Naive thymus-derived CD8-positive, alpha-beta T cell (primary cell): ENCODE results near the gene COL23A1. TPM values are rescaled to one million over a fixed set of nuclear protein-coding genes. Genes with fewer than 3 reads are reported as not detected.

ENCODE experiments used
- ATAC-seq, 2 donors: fragments of 150-1000 bp; cut with Tn5 transposase in 1 of 2; sonication (Bioruptor Pico), chemical (Tn5 transposase) in 1 of 2; 1 replicate in 1 of 2; 2 replicates in 1 of 2; pipeline ENCODE4 v1.10.0; 2021; ENCODE audit warnings: mild to moderate bottlenecking in 2 of 2, moderate library complexity in 2 of 2
- POLR2A ChIA-PET: fragments of 350-600 bp; sonication (Branson Sonifier 250); formaldehyde crosslinking; loops from one replicate; lab custom pipeline; 2021; ENCODE audit warnings: antibody characterized with exemption; lab: Charles Lee
- DNase-seq, 10 donors: peaks; one replicate each; pipeline versions ENCODE4 v3.0.0 to v3.0.0-alpha.2; 2020 to 2022
- H3K27ac Mint-ChIP-seq, 10 donors: one replicate each; pipeline ENCODE4 v1.8.0; 2020 to 2022; ENCODE audit warnings: mild to moderate bottlenecking in 10 of 10, mixed read lengths in 10 of 10, moderate library complexity in 4 of 10, inconsistent platforms in 1 of 10
- H3K27me3 Mint-ChIP-seq, 5 donors: one replicate each; pipeline ENCODE4 v1.8.0; 2021 to 2022; ENCODE audit warnings: mixed read lengths in 5 of 5
- H3K36me3 Mint-ChIP-seq, 3 donors: one replicate each; pipeline ENCODE4 v1.8.0; 2020 to 2022; ENCODE audit warnings: mixed read lengths in 3 of 3, mild to moderate bottlenecking in 2 of 3, inconsistent platforms in 1 of 3
- H3K4me1 Mint-ChIP-seq, 4 donors: one replicate each; pipeline ENCODE4 v1.8.0; 2021 to 2022; ENCODE audit warnings: mixed read lengths in 4 of 4
- H3K4me3 Mint-ChIP-seq, 10 donors: one replicate each; pipeline ENCODE4 v1.8.0; 2020 to 2022; ENCODE audit warnings: mild to moderate bottlenecking in 10 of 10, mixed read lengths in 10 of 10, moderate library complexity in 6 of 10, inconsistent platforms in 1 of 10
- H3K9me3 Mint-ChIP-seq, 9 donors: one replicate each; pipeline ENCODE4 v1.8.0; 2020 to 2022; ENCODE audit warnings: mixed read lengths in 9 of 9, mild to moderate bottlenecking in 3 of 9, inconsistent platforms in 1 of 9, moderate library complexity in 1 of 9
- polyA plus RNA-seq, 3 donors: library from polyadenylated mRNA; unstranded; fragments of 300-500 nt; fragmentation: Illumina TruSeq; gene quantifications; one replicate each; pipeline ENCODE4 v1.2.3, GENCODE V29; 2021
- total RNA-seq, 8 experiments: library from RNA in 2 of 8; stranded (reverse) in 2 of 8; gene quantifications; one replicate each; pipeline ENCODE4 v1.2.3 and lab custom pipeline; 2021 to 2026

Gene COL23A1
- total and polyA plus RNA-seq, 5 experiments from 2014 or later: 0.10 to 0.51 (median 0.16) TPM; not detected in 2

- H3K36me3 Mint-ChIP-seq: peaks cover 0 to 6% (median 0%) of the 10 kb centered on the region in 3 donors
- POLR2A ChIA-PET: no interaction called here
Measured at GRCh38 chr5:178314061-178314660, 276.0 kb downstream of the COL23A1 start.

DNA sequence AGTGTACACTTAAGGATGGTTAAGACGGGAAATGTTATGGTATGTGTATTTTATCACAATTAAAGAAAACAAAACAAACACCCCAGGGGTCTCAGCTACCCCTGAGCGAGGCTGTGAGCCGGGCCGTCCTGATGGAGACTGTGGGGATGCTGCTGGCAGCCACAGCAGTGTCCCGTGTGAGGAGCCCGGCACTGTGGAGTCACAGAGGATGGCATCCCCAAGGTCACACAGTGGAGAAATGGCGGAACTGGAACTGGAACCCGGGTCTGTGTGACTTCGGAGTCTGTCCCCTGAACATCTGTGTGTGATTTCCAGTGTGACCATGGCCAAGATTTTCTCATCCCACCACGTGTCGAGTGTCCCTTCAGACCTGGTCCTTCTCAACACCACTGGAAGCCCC, 276.9 kb downstream of the COL23A1 start:
- H3K4me3 Mint-ChIP-seq: no peak overlapping the region
- H3K27me3 Mint-ChIP-seq: peaks cover 0 to 3% (median 0%) of the 10 kb centered on the region in 5 donors
- POLR2A ChIA-PET: no interaction called here
- ATAC-seq: no peak
- peaks cover 0 to 6% (median 0%) of the 10 kb centered on the region in 3 donors for H3K36me3 Mint-ChIP-seq
- no peak for DNase-seq
- H3K9me3 Mint-ChIP-seq: peaks cover 0 to 12% (median 7%) of the 10 kb centered on the region in 9 donors
- H3K4me1 Mint-ChIP-seq: peaks cover 0 to 3% (median 0%) of the 10 kb centered on the region in 4 donors
- H3K27ac Mint-ChIP-seq: no peak overlapping the region

More at GRCh38 chr5:178314061-178314660, 276.0 kb downstream of the COL23A1 start:
- ATAC-seq (no peak), DNase-seq (no peak)
- Mint-ChIP-seq H3K27me3 (peaks cover 0 to 3% (median 0%) of the 10 kb centered on the region in 5 donors), H3K4me1 (peaks cover 0 to 3% (median 0%) of the 10 kb centered on the region in 4 donors), H3K27ac (no peak overlapping the region), H3K9me3 (peaks cover 0 to 12% (median 7%) of the 10 kb centered on the region in 9 donors), H3K4me3 (no peak overlapping the region)

DNA sequence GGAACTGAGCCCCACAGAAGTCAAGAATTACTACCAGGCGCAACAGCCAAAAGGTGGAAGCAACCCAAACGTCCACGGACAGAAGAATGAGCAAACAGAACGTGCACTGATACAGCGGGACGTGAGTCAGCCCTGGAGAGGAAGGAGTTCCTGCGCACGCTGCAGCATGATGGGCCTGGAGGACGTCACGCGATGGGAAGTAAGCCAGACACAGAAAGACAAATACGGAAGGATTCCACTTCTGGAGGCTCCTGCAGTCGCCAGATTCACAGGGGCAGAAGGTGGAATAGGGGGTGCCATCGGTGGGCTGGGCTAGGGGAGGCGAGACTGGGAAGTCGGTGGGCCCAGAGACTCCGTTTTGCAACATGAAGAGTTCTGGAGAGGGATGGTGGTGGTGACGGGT, 277.3 kb downstream of the COL23A1 start:
- DNase-seq (no peak), ATAC-seq (no peak)
- Mint-ChIP-seq H3K4me1 (peaks cover 0 to 4% (median 0%) of the 10 kb centered on the region in 4 donors), H3K9me3 (peaks cover 0 to 10% (median 5%) of the 10 kb centered on the region in 9 donors), H3K4me3 (no peak overlapping the region), H3K27me3 (peaks cover 0 to 3% (median 0%) of the 10 kb centered on the region in 5 donors), H3K36me3 (peaks cover 0 to 6% (median 0%) of the 10 kb centered on the region in 3 donors), H3K27ac (no peak overlapping the region)
- POLR2A ChIA-PET: no interaction called here

GRCh38 chr5:178310130-178310865, 279.9 kb downstream of the COL23A1 start:
- Mint-ChIP-seq H3K4me1 (peaks cover 0 to 11% (median 4%) of the 10 kb centered on the region in 4 donors), H3K4me3 (no peak overlapping the region), H3K27me3 (peaks cover 0 to 11% (median 7%) of the 10 kb centered on the region in 5 donors), H3K9me3 (no peaks in the 10 kb centered on the region), H3K27ac (peak overlapping the region in 1 of 10 donors; percentile 8), H3K36me3 (no peaks in the 10 kb centered on the region)
- no peak for ATAC-seq
- POLR2A ChIA-PET: no interaction called here
- DNase-seq: no peak

GRCh38 chr5:178309271-178310013, 280.8 kb downstream of the COL23A1 start:
- POLR2A ChIA-PET: interaction anchor here (0.6 kb wide), 1 partner anchor 1363 kb away, joined by 7 read pairs; no protein-coding TSS in a partner anchor
- ATAC-seq (no peak), DNase-seq (no peak)
- peaks cover 0 to 12% (median 4%) of the 10 kb centered on the region in 4 donors for H3K4me1 Mint-ChIP-seq
- peak overlapping the region in 1 of 10 donors; percentile 8 for H3K27ac Mint-ChIP-seq
- H3K9me3 Mint-ChIP-seq: no peaks in the 10 kb centered on the region
- H3K27me3 Mint-ChIP-seq: peaks cover 0 to 15% (median 7%) of the 10 kb centered on the region in 5 donors
- no peaks in the 10 kb centered on the region for H3K36me3 Mint-ChIP-seq
- no peak overlapping the region for H3K4me3 Mint-ChIP-seq

- Mint-ChIP-seq H3K36me3 (no peaks in the 10 kb centered on the region), H3K9me3 (no peaks in the 10 kb centered on the region), H3K27ac (no peak overlapping the region), H3K27me3 (peaks cover 0 to 15% (median 5%) of the 10 kb centered on the region in 5 donors), H3K4me3 (no peak overlapping the region), H3K4me1 (peaks cover 0 to 12% (median 4%) of the 10 kb centered on the region in 4 donors)
- POLR2A ChIA-PET: no interaction called here
- DNase-seq: no peak
- no peak for ATAC-seq
Measured at GRCh38 chr5:178308541-178309092, 281.6 kb downstream of the COL23A1 start.

GRCh38 chr5:178307267-178308045, 282.7 kb downstream of the COL23A1 start:
- H3K27me3 Mint-ChIP-seq: peaks cover 0 to 15% (median 5%) of the 10 kb centered on the region in 5 donors
- H3K36me3 Mint-ChIP-seq: no peaks in the 10 kb centered on the region
- POLR2A ChIA-PET: no interaction called here
- ATAC-seq (no peak), DNase-seq (no peak)
- peak overlapping the region in 1 of 10 donors; percentile 17 for H3K27ac Mint-ChIP-seq
- peaks cover 0 to 12% (median 3%) of the 10 kb centered on the region in 4 donors for H3K4me1 Mint-ChIP-seq
- no peak overlapping the region for H3K4me3 Mint-ChIP-seq
- H3K9me3 Mint-ChIP-seq: no peaks in the 10 kb centered on the region

DNA sequence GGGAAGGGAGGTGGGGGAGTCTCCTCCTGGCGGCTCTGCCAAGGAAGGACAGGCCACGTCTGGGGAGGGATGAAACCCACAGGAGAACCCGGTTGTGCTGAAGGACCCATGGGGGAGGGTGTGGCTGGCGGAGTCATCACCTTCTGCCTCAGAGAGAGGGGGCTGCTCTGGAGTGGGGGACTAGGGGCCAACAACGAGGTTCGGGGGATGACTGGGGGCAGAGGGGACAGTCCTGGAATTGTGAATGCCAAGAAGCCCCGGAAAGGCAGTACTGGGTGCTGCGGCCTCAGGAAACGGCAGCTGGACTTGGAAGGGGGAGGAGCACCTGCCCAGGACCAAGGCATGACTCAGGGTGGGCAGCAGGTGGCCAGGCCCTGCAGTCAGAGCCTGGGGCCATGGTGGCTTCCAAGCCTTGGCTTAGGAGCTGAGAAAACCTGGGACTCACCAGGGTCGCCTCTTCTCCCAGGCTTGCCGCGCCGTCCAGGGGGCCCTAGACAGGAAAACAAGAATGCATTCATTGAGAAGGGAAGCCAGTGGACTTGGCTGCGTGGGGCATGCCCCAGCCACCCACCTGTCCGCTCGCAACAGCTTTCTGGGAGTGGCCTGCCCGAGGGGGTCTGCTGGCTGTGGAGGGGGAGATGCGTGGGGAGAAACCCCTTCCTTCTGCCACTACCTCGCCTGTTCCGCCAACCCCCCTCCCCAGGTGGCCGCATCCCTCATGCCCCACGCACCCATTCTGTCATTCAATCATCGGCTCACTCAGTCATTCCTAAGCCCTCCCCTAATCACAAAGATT, 283.6 kb downstream of the COL23A1 start:
- H3K4me1 Mint-ChIP-seq: peaks cover 0 to 12% (median 3%) of the 10 kb centered on the region in 4 donors
- no peak overlapping the region for H3K4me3 Mint-ChIP-seq
- ATAC-seq (no peak), DNase-seq (no peak)
- peaks cover 3 to 15% (median 5%) of the 10 kb centered on the region in 5 donors for H3K27me3 Mint-ChIP-seq
- H3K36me3 Mint-ChIP-seq: no peaks in the 10 kb centered on the region
- peak overlapping the region in 1 of 10 donors; percentile 22 for H3K27ac Mint-ChIP-seq
- POLR2A ChIA-PET: no interaction called here
- H3K9me3 Mint-ChIP-seq: peaks cover 0 to 3% (median 0%) of the 10 kb centered on the region in 9 donors

GRCh38 chr5:178305801-178306200, 284.4 kb downstream of the COL23A1 start:
- Mint-ChIP-seq H3K27me3 (peaks cover 5 to 15% (median 7%) of the 10 kb centered on the region in 5 donors), H3K9me3 (peaks cover 0 to 11% (median 4%) of the 10 kb centered on the region in 9 donors), H3K4me1 (peaks cover 0 to 12% (median 3%) of the 10 kb centered on the region in 4 donors), H3K27ac (peak overlapping the region in 1 of 10 donors; percentile 22), H3K36me3 (peaks cover 0 to 3% (median 0%) of the 10 kb centered on the region in 3 donors), H3K4me3 (no peak overlapping the region)
- POLR2A ChIA-PET: no interaction called here
- no peak for ATAC-seq
- no peak for DNase-seq

DNA sequence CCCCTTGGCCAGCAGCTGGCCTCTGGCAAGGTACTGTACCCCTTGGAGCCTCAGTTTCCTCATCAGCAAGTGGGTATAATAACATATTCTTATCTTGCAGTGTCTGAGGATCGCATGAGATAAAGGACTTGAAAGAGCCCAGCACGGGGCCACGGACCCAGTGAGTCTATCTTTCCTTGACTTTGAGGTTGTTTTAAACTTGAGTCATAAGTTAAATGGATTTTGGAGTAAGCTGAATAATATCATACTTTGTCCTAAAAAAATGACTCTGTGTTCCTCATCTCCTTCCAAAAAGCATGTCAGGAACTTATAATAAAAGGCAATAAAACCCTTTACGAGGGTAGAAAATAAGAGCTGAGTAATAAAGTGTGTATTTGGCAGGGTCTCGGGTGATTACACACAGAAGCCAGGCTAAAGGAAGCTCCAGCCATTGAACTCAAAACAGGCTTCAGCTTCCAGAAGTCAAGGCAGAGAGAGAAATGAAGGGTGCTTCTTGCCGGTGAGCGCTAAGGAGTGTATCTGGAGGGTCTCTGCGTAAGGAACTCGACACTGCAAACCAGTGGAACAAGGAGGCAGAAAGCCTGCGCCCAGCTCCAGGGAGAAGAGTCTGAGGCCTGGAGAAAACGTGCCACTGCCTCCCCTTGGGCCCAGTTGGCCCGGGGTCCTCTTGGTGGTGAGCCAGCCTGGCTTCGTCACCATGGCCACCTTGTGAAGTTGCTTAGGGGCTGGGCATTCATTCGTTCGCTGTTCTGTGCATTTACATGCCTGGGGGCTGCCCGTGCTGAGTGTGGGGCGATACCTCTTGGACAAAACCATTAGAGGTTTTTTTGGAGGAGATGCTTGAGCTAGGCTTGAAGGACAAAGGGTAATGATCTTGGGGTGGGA, 285.2 kb downstream of the COL23A1 start:
- Mint-ChIP-seq H3K27ac (no peak overlapping the region), H3K4me1 (peaks cover 0 to 12% (median 3%) of the 10 kb centered on the region in 4 donors), H3K36me3 (peaks cover 0 to 4% (median 0%) of the 10 kb centered on the region in 3 donors), H3K4me3 (no peak overlapping the region), H3K27me3 (peaks cover 5 to 15% (median 7%) of the 10 kb centered on the region in 5 donors), H3K9me3 (peaks cover 0 to 13% (median 4%) of the 10 kb centered on the region in 9 donors)
- POLR2A ChIA-PET: no interaction called here
- ATAC-seq (no peak), DNase-seq (no peak)
